HG03196 (cell line): Measurements from ENCODE around the gene FAM24B.
"Not testable (repeated sequence)": the region's sequence is repeated elsewhere in the genome, so short reads cannot be mapped to it uniquely, and the experiment has no call there.

Experiments used
- ATAC-seq: cut with Tn5 transposase; IDR thresholded peaks from one replicate; pipeline ENCODE4 v1.9.1; 2021; ENCODE audit not compliant: unreplicated experiment

Gene FAM24B

DNA sequence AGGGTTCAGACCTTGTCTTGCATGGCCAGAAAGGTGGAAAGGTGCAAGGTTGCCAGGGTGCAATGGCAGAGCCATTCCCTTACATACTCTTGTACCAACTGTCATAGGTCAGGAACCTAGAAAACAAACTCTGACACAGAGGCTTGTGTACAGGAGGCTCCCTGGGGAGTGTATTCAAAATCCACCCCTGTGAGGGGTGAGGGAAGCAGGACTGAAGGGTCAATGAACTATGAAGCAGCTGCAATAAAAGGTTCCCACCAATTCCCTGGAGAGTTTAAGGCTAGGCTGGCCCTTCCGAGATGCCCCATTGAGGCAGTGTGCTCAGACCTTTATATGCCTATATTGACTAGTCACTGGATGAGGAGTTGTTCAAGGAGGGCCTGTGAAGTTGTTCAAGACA, 19.9 kb downstream of the FAM24B start:
- no peak for ATAC-seq

DNA sequence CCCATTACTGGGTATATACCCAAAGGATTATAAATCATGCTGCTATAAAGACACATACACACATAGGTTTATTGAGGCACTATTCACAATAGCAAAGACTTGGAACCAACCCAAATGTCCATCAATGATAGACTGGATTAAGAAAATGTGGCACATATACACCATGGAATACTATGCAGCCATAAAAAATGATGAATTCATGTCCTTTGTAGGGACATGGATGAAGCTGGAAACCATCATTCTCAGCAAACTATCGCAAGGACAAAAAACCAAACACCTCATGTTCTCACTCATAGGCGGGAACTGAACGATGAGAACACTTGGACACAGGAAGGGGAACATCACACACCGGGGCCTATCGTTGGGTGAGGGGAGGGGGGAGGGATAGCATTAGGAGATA, 21.3 kb downstream of the FAM24B start:
- not testable (repeated sequence) for ATAC-seq

DNA sequence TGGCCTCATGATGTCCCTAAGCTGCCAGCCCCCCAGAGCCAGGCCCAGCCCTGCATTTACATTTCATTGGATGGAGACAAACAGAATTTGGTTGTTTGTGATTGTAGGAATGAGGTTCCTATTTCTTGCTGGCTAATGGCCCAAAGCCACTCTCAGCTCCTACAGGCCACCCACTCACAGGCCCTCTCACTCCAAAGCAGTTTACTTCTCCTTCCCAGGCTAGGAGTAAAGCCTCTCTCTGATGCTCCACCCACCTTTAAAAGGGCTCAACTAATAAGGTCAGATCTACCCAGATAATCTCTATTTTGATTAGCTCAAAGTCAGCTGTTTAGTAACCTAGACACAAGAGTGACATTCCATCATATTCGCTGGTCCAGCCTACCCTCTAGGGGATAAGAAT, 22.5 kb downstream of the FAM24B start:
- no peak for ATAC-seq

DNA sequence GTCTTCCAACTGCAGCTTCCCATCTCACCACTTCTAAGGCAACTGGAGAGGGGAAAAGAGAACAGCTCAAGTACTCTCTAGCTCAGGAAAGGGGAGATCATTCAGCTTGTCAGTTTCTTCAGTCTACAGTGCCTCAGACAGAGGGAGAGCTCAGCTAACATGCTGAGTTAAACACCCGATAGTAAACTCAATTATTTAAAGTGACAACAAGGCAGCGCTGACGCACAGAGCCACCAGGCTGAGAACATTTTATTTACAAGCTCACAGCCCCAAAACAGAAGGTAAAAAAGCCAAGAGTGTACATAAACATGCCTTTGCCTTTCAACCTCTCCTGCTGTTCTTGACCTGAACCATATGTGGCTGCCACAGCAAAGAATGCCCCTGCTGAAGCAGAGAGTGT, 23.6 kb downstream of the FAM24B start:
- ATAC-seq: no peak

DNA sequence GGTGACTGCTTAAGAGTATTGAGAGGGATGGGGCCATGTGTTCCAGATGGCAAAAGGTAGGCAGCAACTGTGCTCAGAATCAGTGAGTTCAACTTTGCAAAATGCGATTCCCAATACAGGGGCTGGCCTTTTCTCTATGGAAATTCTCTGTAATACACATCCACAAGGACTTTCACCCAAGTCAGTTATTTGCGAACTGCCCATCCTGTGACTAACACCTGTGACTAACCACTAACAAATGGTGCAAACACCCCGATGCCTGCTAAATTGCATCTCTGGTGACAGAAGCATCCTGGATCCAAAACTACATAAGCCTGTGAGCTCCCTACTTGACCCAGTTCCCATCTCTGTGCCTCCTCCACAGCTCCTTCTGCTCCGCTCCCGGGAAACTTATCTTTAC, 24.7 kb downstream of the FAM24B start:
- no peak for ATAC-seq

DNA sequence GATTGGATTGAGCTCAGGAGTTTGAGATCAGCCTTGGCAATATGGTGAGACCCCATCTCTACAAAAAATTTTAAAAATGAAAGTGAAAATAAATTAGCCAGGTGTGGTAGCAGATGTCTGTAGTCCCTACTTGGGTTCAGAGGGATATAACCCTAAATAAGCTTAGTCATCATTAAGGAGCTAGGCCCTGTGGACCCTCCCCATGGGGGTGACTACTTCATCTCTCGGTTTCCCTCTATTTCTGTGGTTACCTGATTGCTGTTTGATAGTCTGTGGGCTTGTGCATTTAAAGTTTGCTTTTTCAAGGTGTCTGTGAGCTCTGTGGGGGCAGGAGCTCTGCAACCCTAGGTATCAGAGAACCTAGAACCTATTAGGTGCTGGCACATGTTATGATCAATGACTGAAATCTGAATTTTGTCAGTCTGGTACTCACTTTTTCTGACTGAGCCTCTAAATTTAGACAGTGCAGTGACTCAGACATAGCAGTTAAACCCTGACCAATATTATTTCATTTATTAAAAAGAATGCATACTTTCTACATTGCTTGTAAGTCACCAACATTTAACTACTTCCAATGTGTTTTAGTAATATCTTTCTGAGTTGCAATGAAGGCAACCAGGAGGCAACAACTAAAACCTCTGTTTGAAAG, 25.6 kb downstream of the FAM24B start:
- no peak for ATAC-seq

DNA sequence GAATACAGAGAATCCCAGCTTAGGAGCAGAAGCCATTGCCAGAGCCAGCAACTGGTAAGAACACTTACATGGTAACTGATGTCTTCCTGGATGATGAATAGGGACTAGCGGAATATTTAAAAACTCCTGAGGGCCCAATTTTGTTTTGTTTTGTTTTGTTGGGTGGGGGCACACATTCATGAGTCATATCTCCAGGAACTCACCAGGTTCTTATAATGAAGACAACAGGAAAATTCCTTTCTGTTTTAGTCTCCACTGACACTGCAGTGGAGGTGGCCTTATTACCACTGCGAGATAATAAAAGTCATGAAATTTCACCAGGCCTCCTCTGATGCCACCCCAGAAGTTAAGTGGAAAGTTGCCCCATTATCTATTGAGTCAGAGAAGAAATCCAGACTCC, 27.1 kb downstream of the FAM24B start:
- ATAC-seq: no peak

DNA sequence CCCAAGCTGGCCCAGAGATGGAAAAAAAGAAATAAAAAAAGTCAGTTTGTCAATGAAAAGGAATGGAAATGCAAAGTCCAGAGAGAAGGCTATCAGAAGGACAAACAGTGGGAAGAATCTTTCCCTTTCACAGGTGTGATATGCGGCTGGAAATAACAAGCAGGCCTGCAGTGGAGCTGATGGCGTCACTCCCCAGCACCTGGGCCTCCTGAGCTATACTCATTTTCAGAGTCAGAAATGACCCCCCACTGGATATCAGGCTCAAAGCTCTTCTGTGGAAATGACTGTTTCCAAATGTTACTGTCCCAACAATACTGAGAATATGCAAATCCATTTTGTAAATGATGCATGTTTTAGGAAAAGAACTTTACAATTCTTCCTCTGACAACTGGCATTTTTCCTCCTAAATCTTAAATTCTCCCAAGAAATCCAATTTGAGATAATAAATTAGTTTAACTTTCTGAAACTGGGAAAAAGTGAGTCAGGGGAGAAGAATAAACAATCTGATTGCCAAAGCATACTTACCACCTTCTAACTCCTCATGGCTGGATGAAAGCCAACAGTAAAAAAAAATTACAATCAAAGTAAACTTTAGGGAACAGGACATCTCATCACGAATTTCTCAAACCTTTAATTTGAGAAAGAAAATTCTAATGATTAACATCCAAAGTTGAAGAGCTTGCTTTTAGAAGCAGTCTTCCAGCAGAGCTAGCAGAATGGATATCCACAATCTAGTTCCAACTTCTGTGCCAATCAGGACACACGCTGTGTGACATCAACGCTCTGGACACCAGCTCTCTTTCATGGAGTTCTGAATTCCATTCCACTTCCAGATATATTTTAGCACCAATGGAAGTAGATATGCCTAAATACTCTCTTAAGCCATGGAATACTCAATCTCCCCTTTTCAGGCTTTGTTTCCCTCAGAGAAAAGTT, 28.4 kb downstream of the FAM24B start:
- no peak for ATAC-seq

DNA sequence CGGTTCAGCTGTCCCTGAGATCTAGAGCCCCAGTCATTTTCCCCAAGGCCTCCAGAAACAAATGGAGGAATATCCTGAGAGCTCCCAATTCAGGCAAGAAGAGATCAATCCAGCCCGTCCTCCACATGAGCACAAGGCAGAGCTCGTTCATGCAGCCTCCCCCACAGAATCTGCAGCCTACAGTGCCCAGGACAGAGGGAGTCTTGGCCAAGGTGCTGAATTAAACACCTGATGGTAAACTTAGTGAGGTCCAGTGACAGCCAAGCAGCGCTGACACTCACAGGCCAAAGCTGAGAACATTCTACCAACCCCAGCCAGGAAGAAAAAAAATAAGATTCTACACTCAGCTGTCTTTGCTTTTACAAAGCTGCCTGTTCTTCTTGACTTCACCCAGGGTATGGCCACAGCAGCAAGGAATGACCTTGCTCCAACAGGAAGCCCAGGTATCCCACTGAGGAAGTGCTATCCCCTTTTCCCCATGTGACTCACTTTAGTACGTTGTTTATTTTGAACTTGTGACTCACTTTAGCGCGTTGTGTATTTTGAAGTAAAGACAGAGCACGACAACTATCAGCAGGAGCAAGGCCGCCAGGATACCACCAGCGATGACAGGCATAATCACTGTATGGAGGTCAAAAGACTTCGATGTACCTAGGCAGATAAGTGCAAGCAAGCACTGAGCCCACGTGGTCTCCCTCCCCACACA, 29.3 kb downstream of the FAM24B start:
- no peak for ATAC-seq

DNA sequence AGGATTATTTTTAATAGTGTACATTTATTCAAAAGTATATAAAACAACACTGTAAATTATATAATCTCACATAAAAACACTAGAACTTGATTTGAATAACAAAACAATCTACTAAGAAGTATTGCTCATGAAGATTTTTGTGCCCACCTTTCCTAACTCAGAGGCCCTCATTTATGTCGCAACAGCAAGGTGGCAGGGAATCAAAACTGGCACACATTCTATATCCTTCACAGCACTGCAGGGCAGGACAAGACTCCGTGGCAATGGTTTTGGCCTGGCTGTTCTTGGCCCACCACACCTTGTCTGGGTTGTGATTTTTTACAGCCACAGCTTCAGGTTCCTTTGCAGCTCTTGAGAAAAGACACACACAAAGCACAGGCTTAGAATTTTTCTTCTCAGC, 30.3 kb downstream of the FAM24B start:
- ATAC-seq: no peak

DNA sequence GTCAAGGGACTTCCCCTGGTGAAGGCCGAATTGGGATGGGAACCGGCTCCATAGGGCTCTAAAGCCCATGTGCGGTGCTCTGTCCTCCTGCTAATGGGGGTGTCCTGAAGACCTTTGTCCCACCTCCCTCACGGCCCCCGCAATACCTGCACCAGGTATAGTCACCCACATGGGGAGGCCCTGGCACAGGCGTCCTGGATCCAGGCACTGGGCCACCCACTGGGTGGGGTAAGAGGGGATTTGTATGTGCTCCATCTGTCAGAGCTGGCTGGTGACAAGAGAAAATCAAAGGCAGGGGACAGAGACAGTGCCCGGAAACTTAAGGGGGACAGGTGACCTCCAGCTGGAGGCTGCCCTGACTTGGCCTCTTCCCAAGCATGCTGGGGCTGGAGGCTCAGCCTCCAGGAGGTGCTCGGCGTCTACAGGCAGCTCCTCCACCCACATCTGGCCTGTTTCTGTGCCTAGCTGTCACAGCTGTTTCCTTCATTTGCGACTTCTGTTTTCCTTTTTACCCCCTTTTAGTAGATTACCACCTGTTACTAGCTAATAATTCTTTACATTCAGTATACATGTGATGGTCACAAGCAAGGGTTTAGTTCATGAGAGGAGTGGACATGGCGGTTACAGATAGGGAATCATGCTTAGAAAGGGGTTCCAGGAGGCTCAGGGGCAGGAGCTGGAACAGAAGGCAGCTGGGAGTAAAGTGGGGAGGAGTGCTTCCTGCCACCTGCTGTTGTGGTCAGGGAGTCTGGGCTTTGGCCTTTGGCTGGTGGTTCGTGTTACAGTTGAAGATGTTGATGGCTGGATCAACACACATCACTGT, 31.4 kb downstream of the FAM24B start:
- ATAC-seq: no peak

DNA sequence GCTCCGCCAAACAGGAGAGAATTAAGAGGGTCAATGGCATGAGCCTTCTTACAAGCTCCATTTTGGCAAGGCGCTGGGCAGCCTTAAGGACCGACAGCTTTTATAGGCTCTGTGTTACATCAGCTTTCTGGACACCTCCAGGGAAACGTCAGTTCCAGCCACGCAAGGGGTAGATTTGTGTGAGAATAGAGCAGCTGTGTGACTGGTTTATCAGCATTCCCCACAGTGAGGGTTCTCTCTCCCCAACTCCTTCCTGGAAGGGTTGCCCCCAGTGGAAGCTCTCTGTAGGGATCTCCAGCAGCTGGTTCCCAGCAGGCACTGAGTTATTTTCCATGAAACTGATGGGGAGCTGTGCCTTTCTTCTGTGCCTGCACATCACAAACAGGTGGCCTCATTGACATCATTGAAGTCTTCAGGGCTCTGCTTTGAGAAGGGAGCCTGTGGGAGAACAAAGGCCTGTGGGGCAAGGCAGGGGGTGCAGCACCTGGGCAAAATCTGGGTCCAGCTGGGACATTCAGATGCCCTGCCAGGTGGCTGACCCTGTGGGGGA, 33.5 kb downstream of the FAM24B start, which contains the start of gene CUZD1:
Gene CUZD1, minus strand, starts transcription at position 75 of the 550 bp plus-strand sequence. Its CDS starts 14 bp downstream, at position 61.
- ATAC-seq: no peak

DNA sequence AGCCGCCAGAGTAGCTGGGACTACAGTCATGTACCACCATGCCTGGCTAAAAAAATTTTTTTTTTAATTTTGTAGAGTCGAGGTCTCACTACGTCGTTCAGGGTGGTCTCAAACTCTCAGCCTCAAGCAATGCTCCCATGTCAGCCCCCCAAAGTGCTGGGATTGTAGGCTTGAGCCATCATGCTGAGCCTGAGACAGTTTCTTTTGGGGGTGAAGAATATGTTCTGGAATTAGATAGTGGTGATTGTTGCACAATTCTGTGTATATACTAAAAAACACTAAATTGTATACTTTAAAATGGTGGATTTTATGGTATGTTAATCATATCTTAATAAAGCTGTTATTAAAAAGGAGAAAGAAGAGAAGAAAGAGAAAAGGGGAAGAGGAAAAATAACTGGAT, 35.2 kb downstream of the FAM24B start:
- no peak for ATAC-seq

DNA sequence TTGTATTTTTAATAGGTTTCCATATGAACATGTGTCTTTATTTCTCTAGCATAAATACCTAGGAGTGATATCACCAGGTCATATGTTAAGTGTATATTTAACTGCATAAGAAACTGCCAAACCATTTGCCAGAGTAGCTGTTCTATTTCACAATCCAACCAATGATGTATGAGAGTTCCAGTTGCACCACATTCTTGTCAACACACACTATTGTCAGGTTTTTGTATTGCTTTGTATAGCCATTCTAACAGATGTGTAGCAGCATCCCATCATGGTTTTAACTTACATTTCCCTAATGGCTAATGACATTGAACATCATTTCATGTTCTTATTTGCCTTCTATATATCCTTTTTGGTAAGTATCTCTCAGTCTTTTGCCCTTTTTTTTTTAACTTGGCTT, 37.8 kb downstream of the FAM24B start:
- no peak for ATAC-seq

DNA sequence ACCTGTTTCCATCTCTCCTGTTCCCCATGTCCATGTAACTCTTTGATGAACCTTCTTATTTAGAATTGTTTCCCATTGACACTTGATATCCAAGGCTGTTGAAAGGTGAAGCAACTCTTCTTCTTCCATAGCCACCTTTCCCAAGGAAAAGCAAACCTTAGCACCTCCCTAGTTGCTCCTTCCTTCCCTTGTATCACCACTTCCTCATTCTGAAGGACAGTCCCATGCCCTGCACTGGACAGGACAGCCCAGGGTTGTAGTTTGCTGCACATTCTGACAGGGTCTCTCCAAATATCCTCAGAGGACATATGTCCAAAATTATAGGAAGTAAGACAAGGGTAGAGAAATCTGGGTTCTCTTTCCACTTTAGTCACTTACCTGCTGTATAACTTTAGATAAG, 39.9 kb downstream of the FAM24B start:
- ATAC-seq: no peak

DNA sequence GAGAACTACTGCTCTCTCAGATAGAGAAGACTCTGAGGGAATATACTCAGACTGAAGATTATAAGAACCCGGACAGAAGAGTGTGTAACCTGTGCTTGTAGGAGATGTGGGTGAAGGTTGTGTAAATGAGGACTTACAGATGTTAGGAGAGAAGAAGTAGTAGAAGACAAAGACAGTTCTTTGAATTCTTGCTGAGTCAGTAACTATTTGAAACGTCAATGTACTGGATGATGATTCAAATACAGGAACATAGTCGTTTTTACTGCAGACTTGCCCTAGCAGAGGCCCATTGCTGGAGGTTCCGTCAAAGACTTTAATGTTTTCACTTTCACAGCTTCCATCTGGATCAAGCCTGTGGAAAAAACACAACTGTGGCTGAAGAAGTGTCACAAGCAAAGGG, 40.5 kb downstream of the FAM24B start:
- ATAC-seq: no peak

DNA sequence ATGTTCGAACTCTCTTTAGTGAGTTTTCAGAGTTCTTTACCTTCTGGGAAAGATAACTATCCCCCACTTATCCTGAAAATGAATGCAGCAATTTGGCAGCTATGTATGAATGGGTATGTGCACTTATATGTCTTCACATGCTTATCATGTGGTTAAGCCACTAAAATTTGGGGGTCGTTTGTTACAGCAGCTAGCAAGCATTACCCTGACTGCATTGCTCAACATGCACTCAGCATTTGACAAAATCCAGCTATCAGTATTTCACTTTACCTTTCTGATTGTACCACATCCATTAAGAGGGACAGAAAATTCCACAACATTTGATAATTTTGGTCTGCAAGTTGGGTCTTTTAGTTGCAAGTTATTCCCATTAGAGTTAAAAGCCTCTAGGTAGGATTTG, 43.5 kb downstream of the FAM24B start:
- ATAC-seq: no peak

DNA sequence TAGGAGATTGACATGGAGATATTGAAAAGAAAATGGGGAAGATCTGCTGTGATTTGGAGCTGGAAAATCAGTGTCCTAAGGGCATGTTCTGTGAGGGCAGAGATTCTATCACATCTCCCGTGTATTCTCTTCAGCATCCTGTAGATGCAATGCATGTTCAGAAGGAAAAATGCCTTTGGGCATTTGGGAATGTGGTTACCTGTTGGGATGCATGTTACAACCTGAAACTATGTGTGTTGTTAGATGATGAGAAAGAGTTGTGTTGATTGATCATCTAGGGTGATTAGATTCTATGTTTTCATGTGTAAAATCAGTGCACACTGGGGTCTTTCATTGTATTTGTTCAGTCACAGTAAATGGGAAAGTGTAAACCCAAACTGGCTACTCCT, 48.4 kb downstream of the FAM24B start:
- ATAC-seq: no peak

DNA sequence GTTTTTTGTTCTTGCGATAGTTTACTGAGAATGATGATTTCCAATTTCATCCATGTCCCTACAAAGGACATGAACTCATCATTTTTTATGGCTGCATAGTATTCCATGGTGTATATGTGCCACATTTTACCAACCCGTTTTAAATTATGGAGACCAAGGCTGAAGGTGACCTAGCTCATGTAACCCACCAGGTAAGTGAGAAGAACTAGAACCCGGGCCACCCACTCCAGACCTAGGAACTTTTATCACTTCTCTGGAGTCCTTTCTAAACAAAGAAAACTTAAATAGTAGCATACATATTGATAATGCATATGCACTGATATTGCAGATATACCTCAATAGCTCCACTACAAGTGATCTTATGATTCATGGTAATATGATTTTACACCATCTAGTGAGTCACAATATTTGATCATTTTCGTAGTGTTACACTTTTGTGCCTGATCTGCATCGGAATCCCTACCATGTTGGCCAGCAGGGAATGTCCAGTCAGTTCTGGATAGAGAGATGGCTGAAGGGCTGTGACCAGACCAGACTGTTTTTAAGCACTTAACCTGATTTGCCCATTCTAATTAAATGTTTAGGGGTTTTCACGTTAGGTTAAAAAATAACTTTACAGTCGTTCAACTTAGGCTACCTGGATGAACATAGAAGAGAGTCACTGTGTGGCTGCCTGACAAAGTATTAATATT, 49.0 kb downstream of the FAM24B start:
- no peak for ATAC-seq

DNA sequence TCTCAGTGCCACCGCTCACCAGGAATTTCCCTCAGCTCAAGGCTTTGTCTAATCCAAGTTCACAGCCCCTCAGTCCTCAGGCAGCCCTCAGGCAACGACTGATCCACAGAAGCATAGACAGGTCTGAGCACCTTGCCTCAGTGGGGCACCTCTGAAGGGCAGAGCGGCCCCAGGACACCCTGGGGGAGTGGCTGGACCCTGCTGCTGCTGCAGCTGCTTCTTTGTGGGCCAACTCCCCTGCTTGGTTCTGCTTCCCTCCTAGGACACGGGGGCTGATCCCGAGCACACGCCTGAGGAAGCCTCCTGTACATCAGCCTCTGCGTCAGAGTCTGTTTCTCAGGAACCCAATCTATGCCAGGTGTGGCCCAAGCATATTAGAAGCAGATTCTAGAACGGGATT, 49.9 kb downstream of the FAM24B start:
- ATAC-seq: no peak
